GM19397 (cell line): ENCODE data around the gene SRSF3.
"Not testable (repeated sequence)": the region's sequence is repeated elsewhere in the genome, so short reads cannot be mapped to it uniquely, and the experiment has no call there.

ENCODE experiments used
- ATAC-seq: cut with Tn5 transposase; IDR thresholded peaks from one replicate; pipeline ENCODE4 v1.9.1; 2021; ENCODE audit warnings: mild to moderate bottlenecking, moderate library complexity; ENCODE audit not compliant: unreplicated experiment

Gene SRSF3

DNA sequence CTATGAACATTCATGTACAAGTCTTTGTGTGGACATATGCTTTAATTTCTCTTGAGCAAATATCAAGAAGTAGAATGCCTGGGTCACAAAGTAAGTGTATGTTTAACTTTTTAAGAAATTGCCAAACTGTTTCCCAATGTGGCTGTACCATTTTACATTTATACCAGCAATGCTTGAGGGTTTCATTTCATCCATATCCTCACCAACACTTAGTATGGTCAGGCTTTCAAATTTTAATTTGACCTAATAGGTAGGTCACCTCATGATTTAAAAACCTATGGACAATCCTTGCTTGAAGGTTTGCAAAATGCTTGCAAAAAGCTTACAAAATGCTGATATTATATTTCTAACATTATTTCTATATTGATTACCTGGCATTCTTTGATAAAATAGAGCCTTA, 19.5 kb upstream of the SRSF3 start:
- no peak for ATAC-seq

GRCh38 chr6:36576578-36576977, 17.6 kb upstream of the SRSF3 start:
- ATAC-seq = no peak

- ATAC-seq = no peak
Measured at GRCh38 chr6:36577301-36577700, 16.9 kb upstream of the SRSF3 start.

DNA sequence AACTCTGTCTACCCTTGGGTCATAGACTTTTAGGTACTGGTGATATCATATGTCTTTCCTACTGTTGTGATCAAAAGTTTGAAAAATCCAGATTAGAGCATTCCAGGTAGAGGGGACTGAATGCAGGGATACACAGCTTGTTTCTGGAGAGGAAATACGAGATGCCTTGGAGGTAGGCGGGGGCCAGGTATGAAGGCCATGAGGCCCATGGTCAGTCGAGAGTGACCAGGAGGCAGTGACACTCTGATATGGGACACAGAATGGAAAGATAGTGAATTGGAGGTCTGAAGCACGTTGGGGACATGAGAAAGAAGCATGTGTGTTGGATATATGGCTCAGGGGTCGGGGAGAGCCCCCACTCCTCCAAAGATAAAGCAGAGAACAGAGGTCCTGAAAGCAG, 16.1 kb upstream of the SRSF3 start:
- no peak for ATAC-seq

DNA sequence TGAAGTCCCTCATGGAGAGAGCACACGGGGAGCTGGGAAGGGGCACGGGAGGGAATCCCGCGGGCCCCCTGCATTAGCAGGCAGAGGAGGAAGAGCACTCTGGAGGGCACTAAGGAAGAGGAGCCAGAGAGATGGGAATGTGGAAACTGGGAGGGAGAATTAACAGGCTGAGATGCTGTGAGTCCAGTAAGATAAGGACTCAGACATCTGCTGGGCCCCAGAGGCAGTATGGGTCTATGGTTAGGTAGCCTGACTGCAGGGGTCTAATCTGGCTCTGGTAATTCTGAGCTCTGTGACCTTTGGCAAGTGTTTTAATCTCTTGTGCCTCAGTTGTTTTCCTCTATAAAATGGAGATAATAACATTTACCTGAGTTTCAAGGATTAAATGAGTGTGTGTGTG, 15.7 kb upstream of the SRSF3 start:
- no peak for ATAC-seq

DNA sequence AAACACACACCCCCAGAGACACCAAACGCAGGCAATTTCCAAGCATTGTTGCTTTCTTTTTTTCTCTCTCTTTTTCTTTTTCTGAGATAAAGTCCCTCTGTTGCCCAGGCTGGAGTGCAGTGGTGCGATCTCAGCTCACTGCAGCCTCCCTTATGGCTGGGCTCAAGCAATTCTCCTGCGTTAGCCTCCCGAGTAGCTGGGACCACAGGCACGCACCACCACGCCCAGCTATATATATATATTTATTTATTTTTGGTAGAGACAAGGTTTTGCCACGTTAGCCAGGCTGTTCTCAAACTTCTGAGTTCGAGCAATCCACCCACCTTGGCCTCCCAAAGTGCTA, 14.0 kb upstream of the SRSF3 start:
- no peak for ATAC-seq

DNA sequence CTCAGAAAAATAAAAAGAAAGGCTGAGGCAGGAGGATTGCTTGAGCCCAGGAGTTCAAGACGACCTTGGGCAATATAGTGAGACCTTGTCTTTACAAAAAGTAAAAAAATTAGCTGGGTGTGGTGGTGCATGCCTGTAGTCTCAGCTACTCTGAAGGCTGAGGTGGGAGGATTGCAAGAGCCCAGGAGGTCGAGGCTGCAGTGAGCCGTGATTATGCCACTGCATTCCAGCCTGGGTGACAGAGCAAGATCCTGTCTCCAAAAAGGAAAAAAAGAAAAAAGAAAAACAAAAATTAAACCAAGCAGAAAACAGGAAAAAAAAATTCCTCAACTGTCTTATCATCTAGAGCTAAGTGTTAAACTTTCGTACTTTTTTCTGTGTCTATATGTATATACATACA, 12.4 kb upstream of the SRSF3 start:
- no peak for ATAC-seq

GRCh38 chr6:36586606-36587005, 7.6 kb upstream of the SRSF3 start:
- no peak for ATAC-seq

- ATAC-seq = not testable (repeated sequence)
Measured at GRCh38 chr6:36589025-36589400, 5.1 kb upstream of the SRSF3 start.

DNA sequence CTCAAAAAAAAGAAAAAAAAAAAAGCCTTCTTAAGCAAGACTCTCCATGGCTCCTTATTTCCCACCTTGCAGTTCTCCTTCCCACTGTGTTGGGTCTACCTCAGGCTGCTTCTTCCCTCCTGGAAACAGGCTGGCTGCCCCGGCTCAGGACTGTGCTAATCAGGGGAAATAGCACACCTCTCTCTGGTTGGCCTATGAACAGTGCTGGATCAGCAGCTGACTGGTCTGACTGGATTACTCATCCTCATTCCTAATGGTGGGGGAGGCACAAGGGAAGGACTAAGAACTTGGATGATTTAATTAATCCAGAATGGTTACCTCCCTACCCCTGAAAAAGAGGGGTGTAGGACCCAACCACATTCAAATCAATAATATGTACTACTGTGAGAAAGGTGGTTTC, 3.9 kb upstream of the SRSF3 start:
- ATAC-seq = no peak

DNA sequence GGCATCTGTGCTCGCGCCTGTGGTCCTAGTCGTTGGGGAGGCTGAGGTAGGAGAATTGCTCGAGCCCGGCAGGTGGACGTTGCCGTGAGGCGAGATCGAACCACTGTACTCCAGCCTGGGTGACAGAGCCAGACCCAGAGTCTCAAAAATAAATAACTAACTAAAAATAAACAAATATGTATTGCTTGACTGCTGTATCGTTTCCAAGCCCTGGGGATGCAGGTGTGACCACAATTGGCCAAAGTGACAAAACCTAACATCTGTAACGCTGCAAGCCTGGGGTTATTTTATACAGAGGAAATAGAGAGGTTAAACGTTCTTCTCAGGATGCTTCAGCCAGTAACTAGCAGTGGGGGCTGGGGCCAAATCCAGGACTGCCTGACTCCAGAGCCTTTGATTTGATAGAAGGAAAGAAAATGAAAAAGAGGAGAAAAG, 1.9 kb upstream of the SRSF3 start:
- no peak for ATAC-seq

- peak; percentile 16 for ATAC-seq
Measured at GRCh38 chr6:36593569-36594028, 563 bp upstream of the SRSF3 start.

GRCh38 chr6:36594816-36595643, 868 bp downstream of the SRSF3 start:
- ATAC-seq = no peak

DNA sequence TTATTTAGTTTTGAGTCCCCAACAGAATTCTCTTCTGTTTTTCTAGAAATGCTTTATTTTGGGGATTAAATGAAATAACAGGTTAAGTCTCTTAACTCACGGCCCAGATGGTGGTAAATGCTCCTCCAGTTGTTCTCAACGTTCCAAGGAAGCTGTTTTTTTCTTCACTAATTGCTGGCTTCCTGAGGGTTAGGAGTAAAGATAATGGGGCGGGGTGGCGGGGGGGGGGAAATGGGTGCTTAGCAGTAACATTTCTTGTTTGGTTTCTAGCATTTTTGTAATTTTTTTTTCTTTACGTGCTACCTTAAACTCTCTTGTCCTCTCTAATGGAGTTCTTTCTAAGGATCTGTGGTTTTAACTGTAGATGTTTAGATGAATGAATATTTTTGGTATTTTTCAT, 2.2 kb downstream of the SRSF3 start:
- no peak for ATAC-seq

GRCh38 chr6:36597775-36598174, 3.6 kb downstream of the SRSF3 start:
- no peak for ATAC-seq

GRCh38 chr6:36598326-36598725, 4.2 kb downstream of the SRSF3 start:
- no peak for ATAC-seq

GRCh38 chr6:36598739-36599318, 4.7 kb downstream of the SRSF3 start:
- no peak for ATAC-seq

GRCh38 chr6:36599791-36600209, 5.6 kb downstream of the SRSF3 start:
- ATAC-seq = no peak

DNA sequence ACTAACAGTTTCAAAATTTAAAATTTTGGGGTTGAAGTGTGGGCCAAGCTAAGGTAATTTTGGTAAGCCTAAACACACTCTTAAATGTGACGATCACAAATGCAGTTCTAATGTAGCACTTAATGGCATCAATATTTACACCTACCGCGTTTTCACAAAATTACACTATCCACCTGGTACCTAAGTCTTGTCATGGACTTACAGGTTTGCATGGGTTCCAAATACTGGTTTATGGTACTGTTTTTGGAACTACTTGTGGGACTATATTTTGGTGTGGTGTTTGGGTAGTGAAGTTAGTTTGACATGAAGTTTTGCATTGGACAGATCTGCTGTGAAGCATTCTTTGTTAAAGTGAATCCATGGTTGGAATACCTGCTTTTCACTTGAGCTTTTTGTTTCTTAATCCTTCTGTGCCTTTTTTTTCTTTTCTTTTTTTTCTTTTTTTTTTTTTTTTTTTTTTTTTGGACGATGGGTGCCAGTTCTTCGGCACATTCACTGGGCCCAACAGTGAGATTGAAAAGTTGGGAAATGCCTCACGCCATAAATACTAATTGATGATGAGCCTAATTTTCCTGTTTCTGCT, 6.5 kb downstream of the SRSF3 start:
- ATAC-seq = no peak

GRCh38 chr6:36601818-36602217, 7.7 kb downstream of the SRSF3 start:
- not testable (repeated sequence) for ATAC-seq

DNA sequence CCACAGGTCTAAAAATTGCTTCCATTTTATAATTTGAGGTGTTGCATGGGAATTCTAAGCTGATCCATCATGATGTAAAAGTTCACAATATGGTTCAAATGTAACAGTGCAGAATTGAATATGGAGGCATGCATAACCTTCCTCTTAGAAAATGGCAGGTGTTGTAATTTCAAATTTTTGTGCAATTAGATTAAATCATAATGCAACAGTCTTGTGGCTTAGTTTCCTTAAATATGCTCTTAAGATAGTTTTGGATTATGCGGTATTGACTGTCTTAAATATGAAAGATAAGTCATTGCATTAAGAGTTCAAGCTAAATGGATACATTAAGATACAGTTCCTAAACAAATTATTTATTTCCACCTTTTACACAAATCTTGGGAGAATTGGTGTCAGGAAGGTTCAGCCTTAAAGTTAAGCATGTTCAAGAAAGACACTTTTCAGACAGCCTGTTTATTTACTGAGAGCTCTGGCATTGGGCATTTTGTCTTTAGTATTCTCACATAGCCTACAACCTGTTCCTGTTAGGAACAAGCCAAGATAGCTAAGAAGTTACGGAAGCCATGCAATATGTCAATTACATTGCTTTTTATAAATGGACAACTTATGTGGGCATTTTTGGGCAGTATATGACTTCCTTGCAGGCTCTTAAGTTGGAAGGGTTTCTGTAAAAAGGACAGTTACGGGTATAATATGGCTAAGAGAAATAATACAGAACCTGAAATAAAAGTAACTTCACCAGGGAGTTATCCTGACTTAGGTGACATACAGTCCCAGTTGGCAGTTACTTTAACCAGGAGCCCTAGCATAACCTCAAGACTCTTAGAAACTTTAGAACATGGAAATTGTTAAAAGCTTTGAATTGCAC, 9.3 kb downstream of the SRSF3 start:
- ATAC-seq = no peak
